Prostate gland (tissue), 2 donors: Measurements from ENCODE around the gene FAM186B. TPM values are rescaled to one million over a fixed set of nuclear protein-coding genes. Genes with fewer than 3 reads are reported as not detected.

Experiments used
- DNase-seq: peaks from one replicate; pipeline ENCODE4 v3.0.0-alpha.2; 2019; ENCODE audit warnings: low spot score
- H3K27ac ChIP-seq, 2 donors: fragments of 200-600 bp; sonication (generic); 2 replicates each; pipeline ENCODE4 v1.5.1; 2017 to 2019
- H3K27me3 ChIP-seq: fragments of 200-600 bp; sonication (generic); replicated peaks from 2 replicates; pipeline ENCODE4 v1.5.1; 2019; ENCODE audit not compliant: insufficient read depth
- H3K36me3 ChIP-seq, 2 donors: fragments of 200-600 bp; sonication (generic); 1 replicate in 1 of 2; 2 replicates in 1 of 2; pipeline versions ENCODE4 v1.5.1 to v1.8.1; 2017 to 2019
- H3K4me1 ChIP-seq: fragments of 200-600 bp; sonication (generic); replicated peaks from 2 replicates; pipeline ENCODE4 v1.5.1; 2019
- H3K4me3 ChIP-seq, 2 donors: fragments of 200-600 bp; sonication (generic); 2 replicates each; pipeline ENCODE4 v1.5.1; 2017 to 2019
- H3K9me3 ChIP-seq: fragments of 200-600 bp; sonication (generic); 2 replicates; pipeline ENCODE4 v1.5.1; 2017
- CTCF ChIP-seq, 4 experiments: fragments of 200-600 bp in 2 of 4; fragments of 450-650 bp in 2 of 4; sonication (generic) in 2 of 4; IDR thresholded peaks; 1 replicate in 3 of 4; 2 replicates in 1 of 4; pipeline ENCODE4 v1.5.1; 2016 to 2019; ENCODE audit warnings: antibody characterized with exemption in 4 of 4, mild to moderate bottlenecking in 2 of 4, moderate library complexity in 2 of 4
- POLR2A ChIP-seq: fragments of 450-650 bp; IDR thresholded peaks from one replicate; pipeline ENCODE4 v1.6.1; 2016; ENCODE audit warnings: antibody characterized with exemption, mild to moderate bottlenecking
- POLR2AphosphoS5 ChIP-seq: sonication (generic); formaldehyde crosslinking; IDR thresholded peaks from one replicate; pipeline ENCODE4 v1.6.1; 2017; ENCODE audit warnings: antibody characterized with exemption
- WGBS: methylation state at CpG from one replicate; pipeline ENCODE4 v1.1.5; 2018; 5-methylcytosine and 5-hydroxymethylcytosine counted together
- intact Hi-C: fragments of 100-400 bp; cut with DNase I; formaldehyde crosslinking; loops from one replicate; pipeline ENCODE4 v1.14.2; 2022
- total RNA-seq, 2 donors: library from RNA; depleted of rRNA; stranded (reverse); fragments of >200 nt; gene quantifications; one replicate each; pipeline ENCODE4 v1.1.0, GENCODE V29; 2016

The FAM186B gene
- total RNA-seq, 2 donors from 2014 or later, result 0.23 to 10.0 TPM

- no peak for DNase-seq
- no peak overlapping the region for H3K4me3 ChIP-seq
- WGBS, result 77% methylated on average over 18 of the region's 18 CpGs
- TF ChIP-seq CTCF (IDR thresholded peaks at IDR 0.05), result no peak
- TF ChIP-seq POLR2AphosphoS5, result no peak
- no peak for TF ChIP-seq POLR2A
- peaks cover 4% of the 10 kb centered on the region for H3K4me1 ChIP-seq
- H3K36me3 ChIP-seq, result no peaks in the 10 kb centered on the region
- no peak overlapping the region for H3K27ac ChIP-seq
- H3K27me3 ChIP-seq, result no peaks in the 10 kb centered on the region
- H3K9me3 ChIP-seq, result no peaks in the 10 kb centered on the region
- intact Hi-C loops, result no loop called here
Observed at GRCh38 chr12:49541140-49541861, 64.1 kb downstream of the FAM186B start.

- Histone ChIP-seq H3K27ac (no peak overlapping the region), H3K4me1 (peaks cover 4% of the 10 kb centered on the region), H3K4me3 (no peak overlapping the region), H3K9me3 (no peaks in the 10 kb centered on the region), H3K27me3 (no peaks in the 10 kb centered on the region), H3K36me3 (no peaks in the 10 kb centered on the region)
- intact Hi-C loops, result no loop called here
- TF ChIP-seq POLR2AphosphoS5 (no peak), CTCF (IDR thresholded peaks at IDR 0.05) (no peak)
- 86% methylated on average over 21 of the region's 21 CpGs for WGBS
- no peak for DNase-seq
Observed at GRCh38 chr12:49540229-49541139, 65.0 kb downstream of the FAM186B start.

GRCh38 chr12:49539406-49540228 lies 65.8 kb downstream of the FAM186B start:
- Histone ChIP-seq H3K36me3 (no peaks in the 10 kb centered on the region), H3K27me3 (no peaks in the 10 kb centered on the region), H3K4me3 (peak overlapping the region in 1 of 2 donors; percentile 32), H3K27ac (no peak overlapping the region), H3K4me1 (peaks cover 4% of the 10 kb centered on the region), H3K9me3 (no peaks in the 10 kb centered on the region)
- TF ChIP-seq POLR2A (no peak), POLR2AphosphoS5 (no peak), CTCF (IDR thresholded peaks at IDR 0.05) (no peak)
- DNase-seq, result no peak
- intact Hi-C loops, result no loop called here
- 21% methylated on average over 44 of the region's 47 CpGs for WGBS

DNA sequence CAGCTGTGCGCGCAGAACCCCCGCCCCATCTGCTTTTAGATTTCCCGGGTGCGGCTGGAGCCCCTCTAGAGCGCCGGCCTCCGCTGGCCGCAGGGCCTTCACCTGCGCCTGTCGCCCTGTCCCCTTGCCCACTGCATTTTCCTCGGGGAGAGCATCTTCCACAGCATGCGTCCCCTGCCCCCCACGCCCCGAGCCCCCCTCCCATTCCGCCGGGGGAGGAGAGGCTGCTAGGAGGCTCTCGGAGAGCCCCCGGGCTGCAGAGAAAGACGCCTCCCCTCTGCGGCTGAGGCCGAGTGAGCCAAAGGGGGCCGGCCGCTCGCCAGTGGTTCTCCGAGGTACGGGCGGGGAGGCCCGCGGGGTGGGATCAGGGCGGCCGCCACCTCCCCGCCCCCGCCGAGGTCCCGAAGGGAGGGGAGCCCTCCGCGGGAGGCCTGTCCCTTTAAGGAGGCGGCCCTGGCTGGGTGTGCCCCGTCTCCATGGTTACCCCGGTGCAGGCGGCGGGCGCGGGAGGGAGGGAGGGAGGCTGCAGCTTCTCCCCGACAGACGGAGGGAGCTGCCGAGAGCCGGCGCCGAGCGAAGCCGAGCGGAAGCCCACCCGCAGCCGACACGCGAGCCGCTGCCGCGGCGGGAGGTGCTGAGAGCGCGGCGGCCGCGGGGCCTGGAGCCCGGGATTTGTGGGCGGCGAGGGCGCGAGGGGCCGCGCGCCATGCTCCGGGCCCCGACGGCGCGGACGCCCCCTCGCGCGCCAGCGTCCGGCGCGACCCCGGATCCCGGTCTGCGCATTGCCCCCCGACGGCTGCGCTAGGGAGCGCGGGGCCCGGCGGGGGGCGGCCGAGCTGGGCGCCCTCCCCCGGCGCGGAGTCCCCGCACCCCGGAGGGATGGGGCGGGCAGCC lies 66.7 kb downstream of the FAM186B start, which contains the start of gene KCNH3:
Gene KCNH3 (plus strand): TSS at position 521 of the 894 bp plus-strand sequence. CDS start 387 bp downstream, outside the sequence.
- intact Hi-C loops, result no loop called here
- no peaks in the 10 kb centered on the region for H3K36me3 ChIP-seq
- no peaks in the 10 kb centered on the region for H3K9me3 ChIP-seq
- peaks cover 4% of the 10 kb centered on the region for H3K4me1 ChIP-seq
- peak; percentile 75 for DNase-seq
- no peak within 1 kb of the TSS for H3K27ac ChIP-seq
- no peak for TF ChIP-seq POLR2A
- no peak for TF ChIP-seq CTCF (IDR thresholded peaks at IDR 0.05)
- H3K4me3 ChIP-seq, result peak within 1 kb of the TSS; percentile 32
- whole genome bisulfite sequencing, result 1% methylated on average over 74 of the region's 107 CpGs
- H3K27me3 ChIP-seq, result no peaks in the 10 kb centered on the region
